ENCODE measurements around the gene ARHGEF17.

GRCh38 chr11:73312851-73313327 is 4.8 kb downstream of the ARHGEF17 start:
- TF ChIP-seq CTCF (conservative IDR thresholded peaks at IDR 0.05; ENCODE audit: low read depth, low read length) (no peak), EZH2 (IDR thresholded peaks at IDR 0.05; ENCODE audit: borderline replicate concordance, low read depth, low read length, poor library complexity, severe bottlenecking) (no peak)

Measured in A673 (cell line).